Endodermal cell (in vitro differentiated cells): Measurements from ENCODE around the gene GRID1. TPM values are rescaled to one million over a fixed set of nuclear protein-coding genes. Genes with fewer than 3 reads are reported as not detected.
A peak's percentile ranks its signal among the peaks of the same experiment; 100 is the strongest.

Experiments used
- DNase-seq: peaks from one replicate; pipeline ENCODE4 v3.0.0-alpha.2; 2017
- H3K27ac ChIP-seq: 2 replicates; pipeline ENCODE4 v1.5.1; 2013; ENCODE audit warnings: mild to moderate bottlenecking, low read depth, low read length, moderate library complexity
- H3K27me3 ChIP-seq: 2 replicates; pipeline ENCODE4 v1.6.1; 2013; ENCODE audit warnings: mild to moderate bottlenecking, low read length, moderate library complexity; ENCODE audit not compliant: insufficient read depth, control insufficient read depth, poor library complexity, severe bottlenecking
- H3K36me3 ChIP-seq: 2 replicates; pipeline ENCODE4 v1.7.0; 2013; ENCODE audit warnings: mild to moderate bottlenecking, low read length, moderate library complexity; ENCODE audit not compliant: control insufficient read depth, insufficient read depth
- H3K4me1 ChIP-seq: one replicate; pipeline ENCODE4 v1.7.0; 2013; ENCODE audit warnings: low read length; ENCODE audit not compliant: control insufficient read depth, insufficient read depth
- H3K4me3 ChIP-seq: 2 replicates; pipeline ENCODE4 v1.5.1; 2013; ENCODE audit warnings: mild to moderate bottlenecking, low read length, moderate library complexity
- H3K9ac ChIP-seq: 2 replicates; pipeline ENCODE4 v1.6.1; 2013; ENCODE audit warnings: mild to moderate bottlenecking, low read length, moderate library complexity; ENCODE audit not compliant: poor library complexity, severe bottlenecking; ENCODE audit errors: extremely low read depth
- H3K9me3 ChIP-seq: 2 replicates; pipeline ENCODE4 v1.6.1; 2013; ENCODE audit warnings: mild to moderate bottlenecking, low read length, moderate library complexity; ENCODE audit not compliant: control insufficient read depth
- H3K27ac Mint-ChIP-seq: 2 replicates; pipeline ENCODE4 v1.8.0; 2020; ENCODE audit warnings: mixed read lengths
- H3K27me3 Mint-ChIP-seq: 2 replicates; pipeline ENCODE4 v1.8.0; 2021; ENCODE audit warnings: mild to moderate bottlenecking, mixed read lengths; ENCODE audit not compliant: insufficient read depth
- H3K36me3 Mint-ChIP-seq: 2 replicates; pipeline ENCODE4 v1.8.0; 2020; ENCODE audit warnings: low read depth, mixed read lengths
- H3K4me1 Mint-ChIP-seq: 2 replicates; pipeline ENCODE4 v1.8.0; 2020; ENCODE audit warnings: mixed read lengths
- H3K4me3 Mint-ChIP-seq: 2 replicates; pipeline ENCODE4 v1.8.0; 2020; ENCODE audit warnings: mild to moderate bottlenecking, moderate library complexity, mixed read lengths
- H3K9me3 Mint-ChIP-seq: 2 replicates; pipeline ENCODE4 v1.8.0; 2020; ENCODE audit warnings: mild to moderate bottlenecking, mixed read lengths
- WGBS, 2 experiments: methylation state at CpG; one replicate each; pipeline versions ENCODE4 v1.1.5 to v1.1.7; 2013; ENCODE audit warnings: missing lambda C conversion rate in 2 of 2, mixed read lengths in 1 of 2; ENCODE audit not compliant: insufficient coverage in 1 of 2, insufficient read length in 1 of 2; 5-methylcytosine and 5-hydroxymethylcytosine counted together
- total RNA-seq, 2 donors: library from RNA; stranded (reverse); fragmentation: NEBNext Ultra II Directional in 1 of 2; extraction: Animal tissue kit (Norgen Biotek cat#: 25700) in 1 of 2; gene quantifications; 2 replicates in 1 of 2; 3 replicates in 1 of 2; pipeline ENCODE4 v1.2.1, GENCODE V29; 2021
- TF ChIP-seq, protein P1 (sequence below): fragments of 200-600 bp; sonication (generic); conservative IDR thresholded peaks from 2 replicates; pipeline ENCODE4 v1.5.0; 2021; ENCODE audit warnings: antibody characterized with exemption, mild to moderate bottlenecking

Gene GRID1
- total RNA-seq, 2 donors from 2014 or later, result 0.13 to 0.53 TPM

GRCh38 chr10:85598646-85599045 is 767.9 kb downstream of the GRID1 start:
- H3K27me3 ChIP-seq, result no peaks in the 10 kb centered on the region
- Mint-ChIP-seq H3K36me3 (no peaks in the 10 kb centered on the region), H3K4me3 (no peak overlapping the region), H3K27ac (no peak overlapping the region), H3K4me1 (peaks cover 50% of the 10 kb centered on the region), H3K27me3 (no peaks in the 10 kb centered on the region), H3K9me3 (no peaks in the 10 kb centered on the region)
- no peak overlapping the region for H3K27ac ChIP-seq
- H3K4me1 ChIP-seq, result peaks cover 19% of the 10 kb centered on the region
- no peaks in the 10 kb centered on the region for H3K36me3 ChIP-seq
- DNase-seq, result peak; percentile 22
- no peak overlapping the region for H3K4me3 ChIP-seq
- no peak overlapping the region for H3K9ac ChIP-seq
- 93 to 96% methylated on average over 6 of the region's 6 CpGs for whole genome bisulfite sequencing, 2 experiments
- TF ChIP-seq, protein P1, sequence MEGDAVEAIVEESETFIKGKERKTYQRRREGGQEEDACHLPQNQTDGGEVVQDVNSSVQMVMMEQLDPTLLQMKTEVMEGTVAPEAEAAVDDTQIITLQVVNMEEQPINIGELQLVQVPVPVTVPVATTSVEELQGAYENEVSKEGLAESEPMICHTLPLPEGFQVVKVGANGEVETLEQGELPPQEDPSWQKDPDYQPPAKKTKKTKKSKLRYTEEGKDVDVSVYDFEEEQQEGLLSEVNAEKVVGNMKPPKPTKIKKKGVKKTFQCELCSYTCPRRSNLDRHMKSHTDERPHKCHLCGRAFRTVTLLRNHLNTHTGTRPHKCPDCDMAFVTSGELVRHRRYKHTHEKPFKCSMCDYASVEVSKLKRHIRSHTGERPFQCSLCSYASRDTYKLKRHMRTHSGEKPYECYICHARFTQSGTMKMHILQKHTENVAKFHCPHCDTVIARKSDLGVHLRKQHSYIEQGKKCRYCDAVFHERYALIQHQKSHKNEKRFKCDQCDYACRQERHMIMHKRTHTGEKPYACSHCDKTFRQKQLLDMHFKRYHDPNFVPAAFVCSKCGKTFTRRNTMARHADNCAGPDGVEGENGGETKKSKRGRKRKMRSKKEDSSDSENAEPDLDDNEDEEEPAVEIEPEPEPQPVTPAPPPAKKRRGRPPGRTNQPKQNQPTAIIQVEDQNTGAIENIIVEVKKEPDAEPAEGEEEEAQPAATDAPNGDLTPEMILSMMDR, result no peak
- no peaks in the 10 kb centered on the region for H3K9me3 ChIP-seq

DNA sequence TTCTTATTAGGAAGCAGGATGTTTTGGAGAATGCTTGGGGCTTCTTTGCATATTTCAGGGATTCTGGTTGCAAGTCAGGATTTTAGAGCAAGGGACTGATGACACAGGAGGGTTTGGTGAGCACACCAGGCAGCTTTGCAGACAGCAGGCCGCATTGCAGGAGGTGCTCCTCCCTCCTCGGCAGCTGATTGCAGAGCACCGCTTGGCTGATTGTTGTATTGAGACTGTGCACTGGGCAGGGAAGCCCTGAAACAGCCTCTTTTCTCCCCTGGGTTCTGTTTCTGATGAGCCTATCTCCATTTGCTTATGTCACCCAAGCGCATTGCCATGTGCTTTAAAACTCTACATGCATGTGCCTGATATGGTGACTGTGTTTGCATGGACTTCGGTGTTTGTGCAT is 769.6 kb downstream of the GRID1 start:
- H3K4me3 Mint-ChIP-seq, result no peak overlapping the region
- TF ChIP-seq, protein P1, result no peak
- H3K27me3 ChIP-seq, result no peaks in the 10 kb centered on the region
- H3K36me3 ChIP-seq, result no peaks in the 10 kb centered on the region
- H3K27ac Mint-ChIP-seq, result no peak overlapping the region
- DNase-seq, result no peak
- no peaks in the 10 kb centered on the region for H3K9me3 ChIP-seq
- H3K27ac ChIP-seq, result no peak overlapping the region
- no peak overlapping the region for H3K9ac ChIP-seq
- H3K4me1 ChIP-seq, result peaks cover 24% of the 10 kb centered on the region
- H3K9me3 Mint-ChIP-seq, result no peaks in the 10 kb centered on the region
- no peaks in the 10 kb centered on the region for H3K36me3 Mint-ChIP-seq
- peaks cover 51% of the 10 kb centered on the region for H3K4me1 Mint-ChIP-seq
- no peak overlapping the region for H3K4me3 ChIP-seq
- H3K27me3 Mint-ChIP-seq, result no peaks in the 10 kb centered on the region
- WGBS, 2 experiments, result 68 to 80% methylated on average over 4 to 5 of the region's 5 CpGs

DNA sequence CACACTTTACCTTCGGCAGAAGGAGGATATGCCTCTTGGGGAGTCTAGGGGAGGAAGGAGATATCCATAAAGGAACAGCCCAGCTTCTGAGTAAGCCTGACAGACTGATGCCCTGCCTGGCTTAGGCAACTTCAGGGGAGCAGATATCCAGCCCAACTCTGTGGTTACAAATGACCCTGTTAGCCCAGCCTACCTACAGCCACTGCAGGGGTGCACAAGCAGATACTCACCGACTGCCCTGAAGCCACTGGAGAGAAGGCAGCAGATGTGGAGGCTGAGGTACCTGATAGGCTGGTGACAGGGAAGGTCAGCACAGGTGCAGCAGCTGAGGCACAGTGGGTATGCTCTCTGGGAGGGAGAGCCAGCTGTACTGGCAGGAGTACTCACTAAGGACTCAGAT is 770.2 kb downstream of the GRID1 start:
- Histone ChIP-seq H3K4me3 (no peak overlapping the region), H3K4me1 (peaks cover 24% of the 10 kb centered on the region), H3K9me3 (no peaks in the 10 kb centered on the region), H3K9ac (no peak overlapping the region), H3K27me3 (no peaks in the 10 kb centered on the region), H3K27ac (no peak overlapping the region), H3K36me3 (no peaks in the 10 kb centered on the region)
- DNase-seq, result no peak
- H3K27me3 Mint-ChIP-seq, result no peaks in the 10 kb centered on the region
- WGBS, 2 experiments, result 80 to 90% methylated on average over 1 to 2 of the region's 2 CpGs
- no peak overlapping the region for H3K4me3 Mint-ChIP-seq
- no peaks in the 10 kb centered on the region for H3K36me3 Mint-ChIP-seq
- H3K27ac Mint-ChIP-seq, result no peak overlapping the region
- H3K9me3 Mint-ChIP-seq, result no peaks in the 10 kb centered on the region
- TF ChIP-seq, protein P1, result no peak
- H3K4me1 Mint-ChIP-seq, result peaks cover 51% of the 10 kb centered on the region
